ENCODE results near the gene BMP5.

DNA sequence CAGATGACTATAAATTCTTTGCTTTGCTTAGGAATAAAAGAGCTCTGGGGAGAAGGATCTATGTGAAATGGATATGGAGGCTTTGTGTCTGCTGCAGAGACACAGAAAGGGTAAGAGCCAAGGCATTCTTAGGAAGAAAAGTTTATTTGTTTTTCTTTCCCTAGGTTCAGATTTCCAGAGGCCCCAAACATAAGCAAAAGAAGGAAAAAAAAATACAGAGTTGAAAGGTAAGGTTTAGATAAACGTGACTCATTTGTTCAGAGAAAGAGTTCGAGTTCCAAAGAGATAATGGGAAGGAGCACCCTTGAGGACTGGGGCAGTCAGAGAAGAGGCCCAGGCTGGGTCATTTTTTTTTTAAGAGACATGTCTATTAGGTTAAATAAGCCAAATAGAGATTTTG lies 27.4 kb upstream of the BMP5 start:
- TF ChIP-seq BRCA1 (IDR thresholded peaks at IDR 0.05; ENCODE audit: low read depth, low read length) (no peak), RFX5 (IDR thresholded peaks at IDR 0.05; ENCODE audit: low read depth, low read length) (no peak), TBL1XR1 (IDR thresholded peaks at IDR 0.05; ENCODE audit: low read depth, low read length) (no peak), USF1 (IDR thresholded peaks at IDR 0.05; ENCODE audit: borderline replicate concordance, extremely low read length, insufficient read depth, low read depth, low read length) (no peak), SKIL (IDR thresholded peaks at IDR 0.05; ENCODE audit: low read depth, poor library complexity, severe bottlenecking) (no peak), NFIC (IDR thresholded peaks at IDR 0.05; ENCODE audit: low read depth, low read length) (no peak), TCF12 (IDR thresholded peaks at IDR 0.05; ENCODE audit: low read depth, low read length) (no peak), CHD1 (IDR thresholded peaks at IDR 0.05; ENCODE audit: low read depth, low read length) (no peak), ZNF274 (IDR thresholded peaks at IDR 0.05; ENCODE audit: insufficient read depth, insufficient read length) (no peak), SP1 (IDR thresholded peaks at IDR 0.05; ENCODE audit: low read depth, low read length) (no peak), DPF2 (IDR thresholded peaks at IDR 0.05) (no peak)
- TF ChIP-seq, protein P1, sequence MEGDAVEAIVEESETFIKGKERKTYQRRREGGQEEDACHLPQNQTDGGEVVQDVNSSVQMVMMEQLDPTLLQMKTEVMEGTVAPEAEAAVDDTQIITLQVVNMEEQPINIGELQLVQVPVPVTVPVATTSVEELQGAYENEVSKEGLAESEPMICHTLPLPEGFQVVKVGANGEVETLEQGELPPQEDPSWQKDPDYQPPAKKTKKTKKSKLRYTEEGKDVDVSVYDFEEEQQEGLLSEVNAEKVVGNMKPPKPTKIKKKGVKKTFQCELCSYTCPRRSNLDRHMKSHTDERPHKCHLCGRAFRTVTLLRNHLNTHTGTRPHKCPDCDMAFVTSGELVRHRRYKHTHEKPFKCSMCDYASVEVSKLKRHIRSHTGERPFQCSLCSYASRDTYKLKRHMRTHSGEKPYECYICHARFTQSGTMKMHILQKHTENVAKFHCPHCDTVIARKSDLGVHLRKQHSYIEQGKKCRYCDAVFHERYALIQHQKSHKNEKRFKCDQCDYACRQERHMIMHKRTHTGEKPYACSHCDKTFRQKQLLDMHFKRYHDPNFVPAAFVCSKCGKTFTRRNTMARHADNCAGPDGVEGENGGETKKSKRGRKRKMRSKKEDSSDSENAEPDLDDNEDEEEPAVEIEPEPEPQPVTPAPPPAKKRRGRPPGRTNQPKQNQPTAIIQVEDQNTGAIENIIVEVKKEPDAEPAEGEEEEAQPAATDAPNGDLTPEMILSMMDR (IDR thresholded peaks at IDR 0.05 in 2 of 3, conservative IDR thresholded peaks at IDR 0.05 in 1 of 3; ENCODE audit: control insufficient read depth in 2 of 3, extremely low read depth in 1 of 3, insufficient read depth in 1 of 3, low read depth in 3 of 3, low read length in 3 of 3): no peak
- TF ChIP-seq, protein P2, sequence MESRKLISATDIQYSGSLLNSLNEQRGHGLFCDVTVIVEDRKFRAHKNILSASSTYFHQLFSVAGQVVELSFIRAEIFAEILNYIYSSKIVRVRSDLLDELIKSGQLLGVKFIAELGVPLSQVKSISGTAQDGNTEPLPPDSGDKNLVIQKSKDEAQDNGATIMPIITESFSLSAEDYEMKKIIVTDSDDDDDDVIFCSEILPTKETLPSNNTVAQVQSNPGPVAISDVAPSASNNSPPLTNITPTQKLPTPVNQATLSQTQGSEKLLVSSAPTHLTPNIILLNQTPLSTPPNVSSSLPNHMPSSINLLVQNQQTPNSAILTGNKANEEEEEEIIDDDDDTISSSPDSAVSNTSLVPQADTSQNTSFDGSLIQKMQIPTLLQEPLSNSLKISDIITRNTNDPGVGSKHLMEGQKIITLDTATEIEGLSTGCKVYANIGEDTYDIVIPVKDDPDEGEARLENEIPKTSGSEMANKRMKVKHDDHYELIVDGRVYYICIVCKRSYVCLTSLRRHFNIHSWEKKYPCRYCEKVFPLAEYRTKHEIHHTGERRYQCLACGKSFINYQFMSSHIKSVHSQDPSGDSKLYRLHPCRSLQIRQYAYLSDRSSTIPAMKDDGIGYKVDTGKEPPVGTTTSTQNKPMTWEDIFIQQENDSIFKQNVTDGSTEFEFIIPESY (IDR thresholded peaks at IDR 0.05): no peak

Measured in GM12878 (cell line).